HEK293T (cell line): ENCODE measurements around the gene RADX.

ENCODE experiments used
- BHLHE40 ChIP-seq: fragments of 450-650 bp; IDR thresholded peaks from 2 replicates; pipeline ENCODE4 v1.6.1; 2016; ENCODE audit warnings: mild to moderate bottlenecking, moderate library complexity, borderline replicate concordance
- ELF4 ChIP-seq: fragments of 450-650 bp; IDR thresholded peaks from 2 replicates; pipeline ENCODE4 v1.6.1; 2017; ENCODE audit warnings: antibody characterized with exemption
- FOXA1 ChIP-seq: fragments of 450-650 bp; IDR thresholded peaks from 2 replicates; pipeline ENCODE4 v1.6.1; 2016; ENCODE audit warnings: mild to moderate bottlenecking
- FOXK2 ChIP-seq: fragments of 450-650 bp; IDR thresholded peaks from 2 replicates; pipeline ENCODE4 v1.6.1; 2016; ENCODE audit warnings: mild to moderate bottlenecking
- FOXM1 ChIP-seq: fragments of 450-650 bp; IDR thresholded peaks from 2 replicates; pipeline ENCODE4 v1.6.1; 2017; ENCODE audit warnings: mild to moderate bottlenecking, borderline replicate concordance
- HDGF ChIP-seq: fragments of 450-650 bp; IDR thresholded peaks from 2 replicates; pipeline ENCODE4 v1.6.1; 2017; ENCODE audit warnings: antibody characterized with exemption, borderline replicate concordance
- LEF1 ChIP-seq: fragments of 450-650 bp; IDR thresholded peaks from 2 replicates; pipeline ENCODE4 v1.6.1; 2017; ENCODE audit warnings: mild to moderate bottlenecking, borderline replicate concordance
- NFRKB ChIP-seq: fragments of 450-650 bp; IDR thresholded peaks from 2 replicates; pipeline ENCODE4 v1.6.1; 2016; ENCODE audit warnings: mild to moderate bottlenecking, moderate library complexity
- SP1 ChIP-seq: fragments of 450-650 bp; IDR thresholded peaks from 2 replicates; pipeline ENCODE4 v1.6.1; 2017
- SUZ12 ChIP-seq: fragments of 450-650 bp; IDR thresholded peaks from 2 replicates; pipeline ENCODE4 v1.6.1; 2016; ENCODE audit warnings: mild to moderate bottlenecking
- TARDBP ChIP-seq: fragments of 450-650 bp; IDR thresholded peaks from 2 replicates; pipeline ENCODE4 v1.6.1; 2016
- ZNF384 ChIP-seq: fragments of 450-650 bp; IDR thresholded peaks from 2 replicates; pipeline ENCODE4 v1.6.1; 2016
- TF ChIP-seq, protein P1 (sequence below): fragments of 450-650 bp; IDR thresholded peaks from 2 replicates; pipeline ENCODE4 v1.6.1; 2016

GRCh38 chrX:106696502-106696901 lies 84.7 kb downstream of the RADX start:
- no peak for TF ChIP-seq TARDBP
- TF ChIP-seq SUZ12, result no peak
- no peak for TF ChIP-seq BHLHE40
- TF ChIP-seq FOXK2, result no peak
- TF ChIP-seq ELF4, result no peak
- TF ChIP-seq SP1, result no peak
- no peak for TF ChIP-seq HDGF
- no peak for TF ChIP-seq FOXA1
- TF ChIP-seq, protein P1, sequence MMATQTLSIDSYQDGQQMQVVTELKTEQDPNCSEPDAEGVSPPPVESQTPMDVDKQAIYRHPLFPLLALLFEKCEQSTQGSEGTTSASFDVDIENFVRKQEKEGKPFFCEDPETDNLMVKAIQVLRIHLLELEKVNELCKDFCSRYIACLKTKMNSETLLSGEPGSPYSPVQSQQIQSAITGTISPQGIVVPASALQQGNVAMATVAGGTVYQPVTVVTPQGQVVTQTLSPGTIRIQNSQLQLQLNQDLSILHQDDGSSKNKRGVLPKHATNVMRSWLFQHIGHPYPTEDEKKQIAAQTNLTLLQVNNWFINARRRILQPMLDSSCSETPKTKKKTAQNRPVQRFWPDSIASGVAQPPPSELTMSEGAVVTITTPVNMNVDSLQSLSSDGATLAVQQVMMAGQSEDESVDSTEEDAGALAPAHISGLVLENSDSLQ, result no peak
- TF ChIP-seq FOXM1, result no peak
- TF ChIP-seq LEF1, result no peak
- no peak for TF ChIP-seq NFRKB
- no peak for TF ChIP-seq ZNF384
